Liver (tissue), 3 donors: ENCODE results near the gene BEGAIN.

ENCODE experiments used
- CTCF ChIP-seq: fragments of 150-350 bp; IDR thresholded peaks from 2 replicates; pipeline ENCODE4 v1.5.1; 2017; ENCODE audit warnings: improper control_type of control experiment, low read depth, low read length; ENCODE audit not compliant: missing input control
- EGR1 ChIP-seq, 2 donors: IDR thresholded peaks; 2 replicates each; pipeline ENCODE4 v1.6.1; 2016 to 2018; ENCODE audit warnings: antibody characterized with exemption in 2 of 2, low read depth in 2 of 2
- FOXA2 ChIP-seq: IDR thresholded peaks from 2 replicates; pipeline ENCODE4 v1.6.1; 2016; ENCODE audit warnings: antibody characterized with exemption
- GABPA ChIP-seq, 2 donors: IDR thresholded peaks in 1 of 2; conservative IDR thresholded peaks in 1 of 2; 2 replicates each; pipeline ENCODE4 v1.6.1; 2016; ENCODE audit warnings: antibody characterized with exemption in 2 of 2, mild to moderate bottlenecking in 1 of 2, moderate library complexity in 1 of 2
- MAX ChIP-seq: IDR thresholded peaks from 2 replicates; pipeline ENCODE4 v1.6.1; 2016; ENCODE audit warnings: antibody characterized with exemption
- RAD21 ChIP-seq, 2 donors: IDR thresholded peaks; 2 replicates each; pipeline ENCODE4 v1.6.1; 2016; ENCODE audit warnings: antibody characterized with exemption in 2 of 2, mild to moderate bottlenecking in 2 of 2
- REST ChIP-seq: IDR thresholded peaks from 2 replicates; pipeline ENCODE4 v1.6.1; 2016; ENCODE audit warnings: antibody characterized with exemption, mild to moderate bottlenecking
- SP1 ChIP-seq: IDR thresholded peaks from 2 replicates; pipeline ENCODE4 v1.6.1; 2018; ENCODE audit warnings: antibody characterized with exemption, mild to moderate bottlenecking
- TAF1 ChIP-seq: conservative IDR thresholded peaks from 2 replicates; pipeline ENCODE4 v1.6.1; 2016; ENCODE audit warnings: antibody characterized with exemption, mild to moderate bottlenecking
- ZBTB33 ChIP-seq: IDR thresholded peaks from 2 replicates; pipeline ENCODE4 v1.6.1; 2016; ENCODE audit warnings: antibody characterized with exemption
- donor health status: healthy.
- donor health status: healthy.

- no peak for TF ChIP-seq CTCF
- no peak for TF ChIP-seq EGR1 (IDR thresholded peaks at IDR 0.05; ENCODE audit: low read depth in 2 of 2)
- TF ChIP-seq RAD21 (IDR thresholded peaks at IDR 0.05): no peak
- no peak for TF ChIP-seq SP1
- no peak for TF ChIP-seq FOXA2
- TF ChIP-seq MAX: no peak
- TF ChIP-seq ZBTB33: no peak
- no peak for TF ChIP-seq TAF1
- TF ChIP-seq REST: no peak
- no peak for TF ChIP-seq GABPA (IDR thresholded peaks at IDR 0.05 in 1 of 2, conservative IDR thresholded peaks at IDR 0.05 in 1 of 2)
Measured at GRCh38 chr14:100605706-100606686, 18.8 kb upstream of the BEGAIN start.
